Measurements from ENCODE around the gene GPR146.

DNA sequence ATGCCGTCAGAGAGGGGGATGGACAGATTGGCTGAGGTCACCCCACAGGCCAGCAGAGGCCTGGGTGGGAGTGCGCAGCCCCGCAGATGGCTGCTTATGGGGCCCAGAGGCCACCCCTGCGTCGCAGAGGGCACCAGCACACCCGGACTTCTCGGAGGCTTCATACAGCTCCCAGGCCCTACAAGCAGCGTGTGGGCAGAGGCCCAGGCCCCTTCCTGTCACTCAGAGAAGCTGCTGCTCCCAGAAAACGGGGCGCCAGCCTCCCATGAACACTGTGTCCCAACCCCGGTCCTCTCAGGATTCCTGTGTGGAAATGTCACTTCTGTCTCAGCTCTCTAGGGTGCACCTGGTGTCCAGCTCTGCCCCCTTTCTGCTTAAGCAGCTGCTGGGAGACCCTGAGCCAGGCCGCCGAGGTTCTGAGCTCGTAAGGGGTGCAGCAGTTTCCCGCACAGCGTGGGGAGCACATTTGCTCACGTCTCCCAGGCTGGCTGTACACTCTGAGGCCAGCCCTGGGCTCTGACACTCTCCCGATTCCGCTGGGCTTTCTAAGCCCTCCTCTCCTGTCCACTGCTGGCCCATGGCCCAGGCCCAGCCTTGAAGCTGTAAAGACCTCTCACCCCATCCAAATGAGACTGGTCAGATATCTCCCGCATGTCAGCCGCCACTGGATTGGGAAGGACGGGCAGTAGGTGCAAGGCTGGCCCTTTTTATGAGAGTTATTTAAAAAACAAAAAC lies 6.8 kb downstream of the GPR146 start:
- TF ChIP-seq NR2C2 (CRISPR knock-in tag; IDR thresholded peaks at IDR 0.05): no peak
- TF ChIP-seq, protein P1, sequence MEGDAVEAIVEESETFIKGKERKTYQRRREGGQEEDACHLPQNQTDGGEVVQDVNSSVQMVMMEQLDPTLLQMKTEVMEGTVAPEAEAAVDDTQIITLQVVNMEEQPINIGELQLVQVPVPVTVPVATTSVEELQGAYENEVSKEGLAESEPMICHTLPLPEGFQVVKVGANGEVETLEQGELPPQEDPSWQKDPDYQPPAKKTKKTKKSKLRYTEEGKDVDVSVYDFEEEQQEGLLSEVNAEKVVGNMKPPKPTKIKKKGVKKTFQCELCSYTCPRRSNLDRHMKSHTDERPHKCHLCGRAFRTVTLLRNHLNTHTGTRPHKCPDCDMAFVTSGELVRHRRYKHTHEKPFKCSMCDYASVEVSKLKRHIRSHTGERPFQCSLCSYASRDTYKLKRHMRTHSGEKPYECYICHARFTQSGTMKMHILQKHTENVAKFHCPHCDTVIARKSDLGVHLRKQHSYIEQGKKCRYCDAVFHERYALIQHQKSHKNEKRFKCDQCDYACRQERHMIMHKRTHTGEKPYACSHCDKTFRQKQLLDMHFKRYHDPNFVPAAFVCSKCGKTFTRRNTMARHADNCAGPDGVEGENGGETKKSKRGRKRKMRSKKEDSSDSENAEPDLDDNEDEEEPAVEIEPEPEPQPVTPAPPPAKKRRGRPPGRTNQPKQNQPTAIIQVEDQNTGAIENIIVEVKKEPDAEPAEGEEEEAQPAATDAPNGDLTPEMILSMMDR (IDR thresholded peaks at IDR 0.05): no peak
- TF ChIP-seq, protein P2, sequence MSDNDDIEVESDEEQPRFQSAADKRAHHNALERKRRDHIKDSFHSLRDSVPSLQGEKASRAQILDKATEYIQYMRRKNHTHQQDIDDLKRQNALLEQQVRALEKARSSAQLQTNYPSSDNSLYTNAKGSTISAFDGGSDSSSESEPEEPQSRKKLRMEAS (CRISPR knock-in tag; IDR thresholded peaks at IDR 0.05): no peak
- no peak for TF ChIP-seq NFYB (CRISPR knock-in tag; conservative IDR thresholded peaks at IDR 0.05; ENCODE audit: low read depth)
- TF ChIP-seq ATF1 (CRISPR knock-in tag; IDR thresholded peaks at IDR 0.05): no peak
- no peak for TF ChIP-seq CREB1 (CRISPR knock-in tag; IDR thresholded peaks at IDR 0.05)
